HG03460 (cell line): ENCODE measurements around the gene C6orf163.
"Not testable (repeated sequence)": the region's sequence is repeated elsewhere in the genome, so short reads cannot be mapped to it uniquely, and the experiment has no call there.

ENCODE experiments used
- ATAC-seq: cut with Tn5 transposase; IDR thresholded peaks from one replicate; pipeline ENCODE4 v1.9.1; 2021; ENCODE audit not compliant: unreplicated experiment

The C6orf163 gene

DNA sequence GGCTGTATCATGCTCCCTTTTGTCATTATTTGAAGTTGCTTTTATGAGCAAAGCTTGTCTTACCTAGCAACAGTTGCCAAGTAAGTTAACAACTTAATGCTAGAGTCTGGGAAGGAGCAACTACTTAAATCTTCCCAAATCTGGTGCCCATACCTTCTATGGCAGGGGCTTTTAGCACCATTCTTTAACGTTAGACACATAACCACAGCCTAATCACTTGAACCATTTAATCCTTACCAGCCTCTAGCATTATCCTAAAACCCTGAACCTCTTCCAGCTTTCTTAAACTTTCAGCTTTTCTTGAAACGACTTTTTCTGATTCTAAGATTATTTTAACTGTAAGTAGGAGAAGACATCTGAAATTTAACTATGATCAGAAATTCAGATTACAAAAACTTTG lies at the start of gene C6orf163:
TSS of gene C6orf163 (plus strand) at position 83 of the 400 bp plus-strand sequence. CDS start at position 370, 287 bp downstream.
- no peak for ATAC-seq

DNA sequence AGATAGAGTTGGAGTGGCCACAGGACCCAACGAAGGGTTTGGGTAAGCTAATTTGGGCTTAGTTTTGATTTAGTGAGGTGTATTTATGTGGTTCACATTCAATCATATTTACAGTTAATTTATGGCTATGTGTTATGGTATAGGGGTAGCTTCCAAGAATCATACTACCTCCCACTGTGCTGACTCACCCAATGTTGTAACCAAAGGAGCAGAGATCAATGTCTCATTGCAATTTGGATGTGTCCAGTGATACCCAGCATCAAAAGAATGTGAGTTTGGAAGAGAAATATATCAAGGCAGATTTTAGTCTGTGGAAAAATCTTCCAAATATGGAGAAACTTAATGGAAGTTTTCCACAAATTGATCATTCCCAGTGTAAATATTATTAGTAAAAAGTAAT lies 47.5 kb upstream of the C6orf163 start:
- ATAC-seq: no peak

DNA sequence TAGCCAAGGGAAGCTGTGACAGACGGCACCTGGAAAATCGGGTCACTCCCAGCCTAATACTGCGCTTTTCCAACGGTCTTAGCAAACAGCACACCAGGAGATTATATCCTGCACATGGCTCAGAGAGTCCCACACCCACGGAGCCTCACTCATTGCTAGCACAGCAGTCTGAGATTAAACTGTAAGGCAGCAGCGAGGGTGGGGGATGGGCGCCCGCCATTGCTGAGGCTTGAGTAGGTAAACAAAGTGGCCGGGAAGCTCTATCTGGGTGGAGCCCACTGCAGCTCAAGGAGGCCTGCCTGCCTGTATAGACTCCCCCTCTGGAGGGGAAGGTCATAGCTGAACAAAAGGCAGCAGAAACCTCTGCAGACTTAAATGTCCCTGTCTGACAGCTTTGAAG lies 43.3 kb upstream of the C6orf163 start:
- ATAC-seq: not testable (repeated sequence)

- ATAC-seq: no peak
Measured at GRCh38 chr6:87308970-87309369, 35.6 kb upstream of the C6orf163 start.

DNA sequence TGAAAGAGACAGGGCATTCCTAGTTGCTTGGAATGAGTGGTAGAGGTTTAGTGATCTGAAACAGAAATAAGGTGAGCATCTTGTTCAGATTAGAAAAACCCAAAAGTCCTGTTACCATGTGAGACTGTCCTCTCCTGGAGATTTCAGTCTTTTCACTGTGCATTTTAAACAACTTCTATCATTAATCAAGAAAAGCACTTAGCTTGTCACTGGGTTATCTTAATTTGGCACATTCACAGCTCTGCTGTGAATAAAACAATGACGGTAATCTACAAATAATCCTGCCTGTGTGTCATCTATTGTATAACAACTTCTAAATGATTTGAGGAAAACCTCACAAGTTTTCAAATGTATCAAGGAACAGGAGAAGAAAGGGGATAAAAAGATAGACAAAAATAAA lies 31.8 kb upstream of the C6orf163 start:
- ATAC-seq: no peak

- ATAC-seq: no peak
Measured at GRCh38 chr6:87315071-87315470, 29.5 kb upstream of the C6orf163 start.

GRCh38 chr6:87319271-87319987 lies 25.2 kb upstream of the C6orf163 start:
- ATAC-seq: no peak

DNA sequence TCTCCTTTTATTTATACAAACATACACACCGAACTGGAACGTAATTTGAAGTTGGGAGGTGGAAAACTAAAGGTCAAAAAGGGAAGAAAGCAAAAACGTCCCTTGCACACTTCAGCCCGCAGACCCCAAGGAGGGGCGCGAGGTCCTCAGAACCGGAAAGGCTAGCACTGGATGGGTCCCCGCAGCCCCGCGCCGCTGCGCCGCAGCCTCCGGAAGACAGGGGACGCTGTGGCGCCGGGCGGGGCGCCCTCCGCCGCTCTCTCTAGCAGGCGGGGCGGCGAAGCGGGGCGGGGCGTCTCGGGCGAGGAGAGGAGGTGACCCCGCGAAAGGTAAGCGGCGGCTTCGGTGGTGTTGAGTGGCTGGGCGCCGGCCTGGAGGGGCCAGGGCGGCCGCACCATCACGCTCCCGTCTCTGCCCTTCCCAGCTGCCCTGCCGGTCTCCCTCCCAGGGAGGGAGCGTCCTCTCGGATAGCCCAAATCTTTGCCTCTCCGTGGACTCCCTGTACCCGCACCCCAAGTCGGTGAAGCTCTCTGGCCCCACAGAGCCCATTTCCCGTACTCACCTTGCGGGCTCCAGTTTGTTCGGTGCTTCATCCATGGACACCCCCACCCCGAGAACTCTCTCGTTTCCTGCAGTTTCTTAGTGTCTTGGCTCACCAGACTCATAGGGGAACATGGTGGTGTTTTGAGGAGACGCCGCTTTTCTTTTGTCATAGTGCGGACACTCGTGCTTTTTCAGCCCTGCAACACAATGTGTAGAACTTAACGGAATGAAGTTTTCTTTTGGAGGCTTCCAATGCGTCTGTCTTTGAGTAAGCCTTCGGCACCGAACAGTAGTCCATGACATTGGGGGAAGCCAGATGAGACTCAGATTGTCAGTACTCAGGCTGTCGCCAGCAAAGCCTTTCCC lies 22.1 kb upstream of the C6orf163 start, which contains the start of gene SMIM8:
TSS of gene SMIM8 (plus strand) at position 285 of the 909 bp plus-strand sequence. CDS start 14,444 bp downstream, outside the sequence.
- ATAC-seq: peak; percentile 99

GRCh38 chr6:87323880-87324279 lies 20.7 kb upstream of the C6orf163 start:
- ATAC-seq: not testable (repeated sequence)

DNA sequence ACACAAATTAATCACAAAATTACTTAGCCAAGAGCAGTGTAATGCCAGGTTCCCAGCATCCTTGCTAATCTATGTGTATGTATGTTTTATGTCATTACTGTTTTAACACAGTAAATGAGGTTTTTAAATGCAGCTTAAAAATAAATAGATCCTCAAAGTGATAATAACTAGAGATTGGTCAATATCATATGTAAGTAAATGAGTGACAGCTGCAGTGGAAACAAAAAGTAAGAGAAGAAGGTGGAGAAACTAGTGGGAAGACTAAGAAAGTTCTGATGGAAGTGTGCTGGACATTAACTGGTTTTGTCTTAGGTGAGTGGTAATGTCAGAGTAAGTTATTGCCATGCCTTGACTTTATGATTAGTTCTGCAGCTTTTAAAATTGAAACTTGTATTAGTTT lies 13.7 kb upstream of the C6orf163 start:
- no peak for ATAC-seq

DNA sequence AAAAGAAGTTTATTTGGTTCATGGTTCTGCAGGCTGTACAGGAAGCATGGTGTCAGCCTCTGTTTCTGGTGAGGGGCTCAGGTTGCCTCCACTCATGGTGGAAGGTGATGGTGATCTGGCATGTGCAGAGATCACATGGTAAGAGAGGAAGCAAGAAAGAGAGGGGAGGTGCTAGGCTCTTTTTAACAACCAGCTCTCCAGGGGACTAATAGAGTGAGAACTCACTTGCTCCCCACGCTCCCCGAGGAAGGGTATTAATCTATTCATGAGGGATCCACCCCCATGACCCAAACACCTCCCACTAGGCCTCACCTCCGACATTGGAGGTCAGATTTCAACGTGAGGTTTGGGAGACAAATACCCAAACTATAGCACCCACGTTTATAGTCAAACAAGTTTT lies 11.6 kb upstream of the C6orf163 start:
- no peak for ATAC-seq

- no peak for ATAC-seq
Measured at GRCh38 chr6:87333591-87334181, 10.9 kb upstream of the C6orf163 start.

- no peak for ATAC-seq
Measured at GRCh38 chr6:87334683-87335082, 9.9 kb upstream of the C6orf163 start.

DNA sequence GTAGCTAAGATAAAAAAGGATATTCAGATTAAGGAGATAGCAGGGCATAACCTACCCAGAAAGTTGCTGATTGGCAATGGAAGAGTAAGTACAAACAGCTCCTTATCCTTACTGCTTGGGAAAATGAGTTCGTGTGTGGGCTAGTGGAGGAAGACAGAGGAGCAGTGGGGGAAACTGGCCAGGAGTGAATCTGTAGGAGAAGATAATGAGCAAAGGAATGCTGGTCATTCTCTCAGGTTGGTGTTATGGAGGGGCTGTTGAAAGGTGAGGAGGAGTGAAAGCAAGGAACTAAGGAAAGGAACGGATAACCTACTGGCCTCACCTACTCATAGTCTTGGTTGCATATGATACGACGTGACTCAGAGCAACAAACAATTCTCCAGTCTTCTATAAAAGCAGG lies 8.2 kb upstream of the C6orf163 start:
- ATAC-seq: no peak

DNA sequence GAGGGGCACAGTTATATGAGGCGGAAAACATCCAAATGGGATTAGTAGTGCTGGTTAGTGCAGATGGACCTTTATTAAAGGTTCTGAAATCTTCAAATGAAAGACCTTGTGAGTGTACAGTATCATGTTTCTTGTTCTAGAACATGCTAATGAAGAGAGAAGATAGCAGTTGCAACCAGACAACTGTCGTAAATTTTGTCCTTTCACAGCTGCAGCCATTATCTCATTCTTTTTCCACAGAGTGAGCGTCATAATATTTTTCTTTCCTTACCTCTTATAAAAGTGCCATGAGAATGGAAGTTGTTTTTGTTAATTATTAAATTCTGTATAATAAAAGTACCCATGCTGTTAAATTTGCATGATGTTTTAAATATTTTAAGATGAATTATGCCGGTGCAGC lies 4.4 kb upstream of the C6orf163 start:
- no peak for ATAC-seq

- no peak for ATAC-seq
Measured at GRCh38 chr6:87341158-87341557, 3.5 kb upstream of the C6orf163 start.

GRCh38 chr6:87341899-87342298 lies 2.7 kb upstream of the C6orf163 start:
- peak; percentile 93 for ATAC-seq

DNA sequence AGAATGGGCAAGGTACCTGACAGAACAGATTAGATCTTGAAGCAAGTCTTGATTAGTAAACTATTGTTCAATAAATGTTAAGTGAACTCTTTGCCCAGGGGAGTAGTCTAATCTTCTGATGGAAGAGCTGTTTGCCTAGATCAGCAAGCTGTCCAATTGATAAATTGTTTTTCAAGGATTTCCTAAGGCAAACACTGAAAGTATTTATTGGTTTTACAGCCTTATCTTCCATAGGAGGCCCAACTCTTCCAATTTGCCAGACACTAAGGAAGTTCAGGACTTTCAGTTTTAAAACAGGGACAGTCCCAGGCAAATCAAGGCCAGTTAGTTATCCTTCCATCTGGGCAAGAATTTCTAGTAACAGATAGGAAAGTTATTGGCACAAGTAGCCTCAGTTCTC lies 1.8 kb upstream of the C6orf163 start:
- no peak for ATAC-seq

DNA sequence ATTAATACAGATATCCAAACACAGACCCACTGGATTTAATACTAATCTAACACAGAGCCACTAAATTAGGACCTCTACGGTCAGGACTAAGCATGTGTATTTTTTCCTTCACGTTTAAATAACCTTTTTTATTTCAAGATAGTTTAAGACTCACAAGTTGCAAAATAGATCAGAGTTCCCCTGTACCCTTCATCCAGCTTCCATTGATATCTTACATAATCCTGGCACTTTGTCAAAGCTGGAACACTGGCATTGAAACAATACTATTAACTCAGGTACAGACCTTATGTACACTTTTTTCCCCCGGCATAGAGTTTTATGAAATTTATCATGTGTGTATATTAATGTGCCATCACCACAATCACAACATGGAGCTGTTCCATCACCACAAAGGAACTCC lies 2.1 kb downstream of the C6orf163 start:
- no peak for ATAC-seq

- ATAC-seq: no peak
Measured at GRCh38 chr6:87349896-87350295, 5.3 kb downstream of the C6orf163 start.

DNA sequence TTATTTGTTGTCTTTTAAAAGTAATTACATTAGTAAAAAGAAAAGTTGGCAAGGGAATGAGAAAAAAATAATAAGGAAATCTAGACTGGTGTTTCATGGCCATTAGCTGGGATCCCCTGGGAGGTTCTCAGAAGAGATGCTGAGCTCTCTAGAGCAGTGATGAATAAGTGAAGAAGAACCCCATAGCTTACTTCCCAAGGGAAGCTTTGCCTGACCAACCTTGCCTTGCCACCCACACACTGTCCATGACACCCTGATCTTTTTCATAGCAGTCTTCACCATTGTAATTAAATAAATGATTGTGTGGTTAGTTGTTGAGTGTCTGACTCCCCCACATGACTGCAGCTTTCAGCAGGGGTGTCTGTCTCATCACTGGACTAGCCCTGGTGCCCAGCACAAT lies 5.9 kb downstream of the C6orf163 start:
- no peak for ATAC-seq

DNA sequence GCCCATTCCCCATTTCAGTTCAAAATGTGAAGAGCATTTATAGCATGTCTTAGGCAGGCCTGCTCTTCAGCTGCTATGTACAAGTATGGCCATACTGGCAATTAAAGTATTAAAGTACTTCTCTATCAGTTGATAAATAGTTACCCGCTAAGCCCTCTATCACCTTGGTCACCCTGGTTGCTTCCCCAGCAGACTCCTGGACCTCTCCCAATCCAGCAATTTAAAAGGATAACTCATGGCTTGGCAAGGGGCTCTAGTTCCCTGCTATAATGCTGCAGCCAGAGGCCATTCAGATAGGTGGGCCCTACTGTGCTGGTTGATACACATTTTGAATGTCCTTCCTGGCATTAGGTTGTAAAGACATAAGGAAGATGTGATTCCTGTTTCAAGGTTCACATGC lies 7.0 kb downstream of the C6orf163 start:
- ATAC-seq: no peak
